Right forelimb (tissue), 1 donor: Measurements from ENCODE around the gene PIP5K1B.

ENCODE experiments used
- DNase-seq: peaks from one replicate; pipeline ENCODE4 v3.0.0-alpha.2; 2018

The PIP5K1B gene

DNA sequence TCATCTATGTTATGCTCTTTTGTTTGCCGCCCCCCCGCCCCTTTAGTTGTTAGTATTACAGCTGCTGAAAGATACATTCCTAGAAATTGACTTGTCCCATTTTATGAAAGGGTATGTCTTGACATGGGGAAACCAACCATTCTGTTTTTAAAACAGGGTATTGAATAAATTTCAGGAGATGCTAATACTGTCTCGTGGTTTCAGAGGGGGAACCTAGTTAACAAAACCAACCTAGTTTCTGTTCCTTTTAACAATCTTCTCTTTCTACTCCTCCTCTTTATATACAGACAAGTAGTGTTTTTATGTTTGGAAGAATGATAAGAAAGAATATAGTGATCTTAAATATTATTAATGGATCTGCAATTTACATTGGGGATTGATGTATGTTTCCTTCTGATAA, 3.5 kb downstream of the PIP5K1B start:
- DNase-seq = no peak

DNA sequence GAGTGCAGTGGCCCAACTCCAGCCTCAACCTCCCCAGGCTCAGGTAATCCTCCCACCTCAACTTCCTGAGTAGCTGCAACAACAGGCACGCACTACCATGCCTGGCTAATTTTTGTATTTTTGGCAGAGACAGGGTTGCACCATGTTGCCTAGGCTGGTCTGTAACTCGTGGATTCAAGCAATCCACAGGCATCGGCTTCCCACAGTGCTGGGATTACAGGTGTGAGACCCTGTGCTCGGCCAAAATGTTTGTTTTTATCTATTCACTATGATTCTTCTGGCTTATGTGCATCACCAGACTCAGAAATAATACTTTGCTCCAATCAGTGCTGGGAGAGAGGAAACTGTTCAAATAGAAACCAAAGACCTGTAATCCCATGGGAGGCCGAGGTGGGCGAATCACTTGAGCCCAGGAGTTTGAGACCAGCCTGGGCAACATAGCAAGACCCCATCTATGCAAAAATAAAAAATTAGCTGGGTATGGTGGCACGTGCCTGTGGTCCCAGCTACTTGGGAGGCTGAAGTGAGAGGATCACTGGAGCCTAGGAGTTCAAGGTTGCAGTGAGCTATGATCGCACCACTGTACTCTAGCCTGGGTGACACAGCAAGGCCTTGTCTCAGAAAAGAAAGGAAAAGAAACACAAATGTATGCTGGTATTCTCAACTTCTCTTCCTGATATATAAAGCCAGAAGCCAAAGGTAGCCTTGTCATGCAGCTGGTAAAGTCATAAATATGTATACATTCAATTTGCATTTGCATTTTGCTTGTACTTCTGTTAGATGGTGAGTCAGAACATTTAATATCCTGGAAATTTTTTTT, 4.5 kb downstream of the PIP5K1B start:
- DNase-seq = no peak

DNA sequence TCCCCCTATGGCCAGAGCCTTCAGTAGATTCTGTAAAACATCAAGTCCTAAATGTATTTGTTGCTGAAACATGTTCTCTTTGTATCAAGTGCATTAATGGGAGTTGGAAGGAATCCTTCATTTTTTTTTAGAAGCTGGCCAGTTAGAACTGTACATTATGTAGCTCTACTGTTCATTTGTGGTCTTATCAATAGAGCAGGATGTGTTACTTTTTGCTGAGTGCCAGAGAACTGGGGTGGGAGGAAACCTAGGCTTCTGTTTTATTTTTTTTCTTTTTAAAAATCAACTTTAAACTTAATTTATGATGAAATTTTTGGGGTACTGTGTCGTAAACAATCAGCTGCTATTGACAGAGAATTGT, 5.1 kb downstream of the PIP5K1B start:
- no peak for DNase-seq

GRCh38 chr9:68711281-68711680, 6.2 kb downstream of the PIP5K1B start:
- no peak for DNase-seq

DNA sequence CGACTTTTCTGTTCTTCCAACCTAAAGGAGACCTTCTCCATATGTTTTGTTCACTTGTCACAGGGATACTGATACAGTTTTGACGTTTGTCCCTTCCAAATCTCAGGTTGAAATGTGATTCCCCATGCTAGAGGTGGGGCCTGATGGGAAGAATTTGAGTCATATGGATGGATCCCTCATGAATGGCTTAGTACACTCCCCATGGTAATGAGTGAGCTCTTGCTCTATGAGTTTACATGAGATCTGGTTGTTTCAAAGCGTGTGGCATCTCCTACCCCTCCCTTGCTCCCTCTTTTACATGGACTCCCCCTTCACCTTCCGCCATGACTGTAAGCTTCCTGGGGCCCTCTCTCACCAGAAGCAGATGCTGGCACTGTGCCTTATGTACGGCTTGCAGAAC, 6.9 kb downstream of the PIP5K1B start:
- DNase-seq = no peak

DNA sequence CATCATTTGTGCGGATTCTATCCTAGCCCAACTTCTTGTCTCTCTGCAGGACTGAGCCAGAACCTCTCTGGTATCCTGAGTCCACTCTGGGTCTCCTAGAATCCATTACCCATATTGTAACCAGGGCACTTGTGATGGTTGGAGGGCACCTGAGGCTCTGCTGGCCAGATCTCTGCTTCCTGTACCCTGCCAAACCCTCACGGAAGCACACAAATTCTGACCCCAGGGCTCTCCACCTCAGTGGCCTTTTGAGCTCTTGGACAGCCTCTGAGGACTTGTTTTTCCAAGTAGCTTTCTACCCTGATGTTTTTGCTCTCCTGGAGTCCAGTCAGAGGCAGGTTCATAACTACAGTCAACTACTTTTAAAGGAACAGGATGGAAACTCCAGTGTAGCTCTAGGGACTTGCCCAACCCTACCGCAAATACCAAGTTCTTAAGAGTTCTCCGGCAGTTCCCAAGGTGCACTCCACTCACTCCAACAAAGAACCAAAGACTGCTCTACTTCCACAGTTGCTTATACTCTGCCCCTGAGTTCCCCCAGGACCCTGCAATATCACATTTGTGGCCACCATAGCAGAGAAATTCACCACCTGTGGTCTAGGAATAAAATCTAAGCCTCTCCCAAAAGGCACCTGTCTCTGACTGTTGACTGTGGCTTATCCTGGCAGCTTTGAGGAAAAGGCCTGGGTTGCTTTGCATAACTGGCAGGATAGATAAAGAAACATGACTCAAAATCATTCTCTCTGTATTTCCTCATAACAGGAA, 9.6 kb downstream of the PIP5K1B start:
- no peak for DNase-seq

- DNase-seq = no peak
Observed at GRCh38 chr9:68715181-68715456, 10.1 kb downstream of the PIP5K1B start.

- DNase-seq = no peak
Observed at GRCh38 chr9:68717552-68718443, 12.8 kb downstream of the PIP5K1B start.

GRCh38 chr9:68719847-68720246, 14.8 kb downstream of the PIP5K1B start:
- no peak for DNase-seq

DNA sequence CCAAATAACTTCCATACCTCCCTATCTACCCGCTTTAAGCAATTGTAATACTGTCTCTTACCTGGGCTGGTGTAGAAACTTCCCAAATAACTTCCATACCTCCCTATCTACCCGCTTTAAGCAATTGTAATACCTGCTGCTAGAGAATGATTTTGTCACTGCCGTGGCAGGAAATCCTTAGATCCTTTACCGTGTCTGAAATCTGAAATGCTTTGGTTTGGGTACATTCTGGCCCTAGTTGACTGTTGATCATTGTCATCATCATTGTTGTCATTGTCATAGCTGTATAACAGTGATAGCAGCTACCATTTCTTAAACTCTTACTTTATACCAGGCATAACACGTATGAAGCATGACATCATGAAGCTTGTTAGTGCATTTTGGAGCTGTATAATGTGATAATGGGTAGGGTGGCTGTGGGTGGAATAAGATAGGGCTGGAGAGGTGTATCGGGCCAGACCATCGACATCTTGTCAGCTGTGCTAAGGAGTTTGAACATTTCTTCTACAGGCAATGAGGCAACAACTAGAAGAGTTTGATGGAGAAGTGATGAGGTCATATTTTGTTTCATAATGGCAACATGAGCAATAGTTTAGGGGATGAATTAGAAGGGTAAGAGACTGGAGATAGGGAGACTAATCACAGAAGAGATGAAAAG, 15.7 kb downstream of the PIP5K1B start:
- no peak for DNase-seq

- no peak for DNase-seq
Observed at GRCh38 chr9:68721666-68722330, 16.8 kb downstream of the PIP5K1B start.

- no peak for DNase-seq
Observed at GRCh38 chr9:68725070-68725469, 20.0 kb downstream of the PIP5K1B start.

- DNase-seq = no peak
Observed at GRCh38 chr9:68726489-68726888, 21.4 kb downstream of the PIP5K1B start.

DNA sequence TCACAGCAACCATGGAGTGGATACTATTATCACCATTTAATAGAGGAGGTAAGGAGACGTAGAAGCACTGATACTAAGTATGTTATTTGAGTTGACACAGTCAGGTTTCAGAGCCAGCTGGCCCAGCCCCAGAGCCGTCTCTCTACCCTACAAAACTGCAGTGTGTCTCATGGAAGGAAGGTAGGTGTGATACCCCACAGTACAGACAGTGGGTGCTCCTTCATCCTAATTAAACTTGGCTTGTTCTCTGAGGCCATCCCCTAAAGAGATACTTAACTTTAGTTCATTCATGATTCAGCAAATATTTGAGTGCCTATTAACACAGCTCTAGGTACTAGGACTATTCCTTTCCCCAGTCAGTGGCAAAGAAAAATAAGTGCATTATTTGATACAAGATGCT, 22.6 kb downstream of the PIP5K1B start:
- DNase-seq = no peak

GRCh38 chr9:68728731-68729130, 23.7 kb downstream of the PIP5K1B start:
- no peak for DNase-seq

DNA sequence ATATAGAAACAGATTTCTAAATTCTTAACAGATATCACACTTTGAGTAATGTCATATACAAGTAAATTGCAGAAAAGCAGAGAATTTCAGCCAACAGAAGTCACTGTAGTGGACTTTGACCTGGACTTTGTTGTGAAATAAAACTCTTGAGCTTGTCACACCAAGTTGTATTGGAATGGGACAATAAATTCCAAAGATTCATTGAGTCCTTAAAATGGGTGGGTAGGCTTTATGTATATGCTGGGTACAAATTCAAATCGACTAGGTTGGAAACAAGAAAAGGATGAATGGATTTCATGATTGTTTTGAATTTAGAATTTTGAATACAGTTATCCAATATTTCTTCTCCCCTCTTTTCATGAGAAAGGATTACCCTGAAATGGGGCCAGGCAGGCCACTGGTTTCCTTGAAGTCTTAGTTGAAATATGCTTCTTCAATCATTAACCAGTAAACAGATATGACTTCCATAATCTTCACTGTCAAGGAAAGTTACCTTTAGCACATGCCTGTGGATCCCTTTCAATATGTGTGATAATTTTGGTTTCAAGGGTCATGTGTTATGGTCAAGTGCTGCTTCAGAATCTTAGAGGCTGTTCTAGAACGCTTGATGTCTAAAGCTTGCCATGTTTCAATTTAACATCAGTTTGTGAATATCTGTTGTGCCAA, 25.7 kb downstream of the PIP5K1B start:
- no peak for DNase-seq

DNA sequence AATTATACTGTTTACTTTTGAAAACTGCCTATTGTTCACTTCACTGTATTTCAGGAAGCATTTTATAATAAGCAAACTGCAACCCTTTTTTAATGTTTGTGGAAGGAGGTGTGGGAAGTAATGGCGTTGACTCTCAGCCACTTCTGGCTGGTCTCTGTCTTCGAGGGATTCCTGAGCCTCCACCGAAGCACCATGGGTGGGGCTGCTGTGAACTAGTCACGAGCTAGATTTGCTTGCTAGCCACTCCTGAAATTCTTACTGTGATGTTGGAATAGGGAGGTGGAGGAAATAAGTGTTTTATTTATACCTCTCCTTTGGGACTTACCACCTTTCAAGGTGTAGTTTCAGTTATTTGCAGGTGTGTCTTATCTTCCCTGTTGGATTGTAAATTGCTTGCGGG, 26.8 kb downstream of the PIP5K1B start:
- DNase-seq = no peak

GRCh38 chr9:68732405-68733020, 27.5 kb downstream of the PIP5K1B start:
- no peak for DNase-seq

GRCh38 chr9:68733021-68733405, 28.0 kb downstream of the PIP5K1B start:
- no peak for DNase-seq

DNA sequence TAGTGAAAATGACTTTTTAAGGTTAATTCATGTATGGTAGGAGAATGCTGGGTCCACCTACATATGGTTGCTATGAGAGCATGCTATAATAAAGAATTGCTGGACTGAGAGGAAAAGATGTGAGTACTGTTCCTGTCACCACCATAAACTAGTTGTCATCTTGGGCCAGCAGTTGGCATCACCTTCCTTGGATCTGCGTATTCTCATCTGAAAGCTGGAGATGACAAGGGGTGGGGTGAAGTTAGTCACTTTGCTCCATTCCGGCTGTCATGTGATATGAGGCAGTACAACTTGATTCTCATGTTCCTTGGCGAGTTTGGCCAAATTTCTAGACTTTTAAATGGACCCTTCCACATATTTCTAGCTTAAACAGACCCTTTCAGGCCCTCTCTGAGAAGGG, 33.3 kb downstream of the PIP5K1B start:
- no peak for DNase-seq

GRCh38 chr9:68739621-68740174, 34.7 kb downstream of the PIP5K1B start:
- DNase-seq = no peak
